Lower lobe of right lung (tissue), 2 donors: ENCODE measurements around the gene RALGDS. TPM values are rescaled to one million over a fixed set of nuclear protein-coding genes. Genes with fewer than 3 reads are reported as not detected.

Experiments
- ATAC-seq, 2 donors: fragments of 200-7000 bp; cut with Tn5 transposase; one replicate each; pipeline ENCODE4 v1.9.1; 2020 to 2022; ENCODE audit warnings: mild to moderate bottlenecking in 2 of 2, moderate library complexity in 2 of 2
- DNase-seq: peaks from one replicate; pipeline ENCODE4 v3.0.0-alpha.2; 2020
- H3K27ac ChIP-seq: fragments of 200-600 bp; one replicate; pipeline ENCODE4 v1.8.0; 2022
- H3K27me3 ChIP-seq: fragments of 200-600 bp; one replicate; pipeline ENCODE4 v1.8.0; 2022; ENCODE audit warnings: low read depth
- H3K36me3 ChIP-seq: fragments of 200-600 bp; one replicate; pipeline ENCODE4 v1.8.0; 2022; ENCODE audit warnings: mild to moderate bottlenecking
- H3K4me1 ChIP-seq: fragments of 200-600 bp; one replicate; pipeline ENCODE4 v1.8.0; 2022
- H3K4me3 ChIP-seq: fragments of 200-600 bp; one replicate; pipeline ENCODE4 v1.8.0; 2022; ENCODE audit warnings: mild to moderate bottlenecking
- H3K9me3 ChIP-seq: fragments of 200-600 bp; one replicate; pipeline ENCODE4 v1.8.0; 2022
- intact Hi-C: fragments of 100-400 bp; cut with DNase I; formaldehyde crosslinking; loops from one replicate; pipeline ENCODE4 v1.11.0; 2022
- total RNA-seq: library from RNA; stranded (reverse); fragmentation: NEBNext Ultra II Directional; extraction: Animal tissue kit (Norgen Biotek cat#: 25700); gene quantifications from one replicate; pipeline ENCODE4 v1.2.1, GENCODE V29; 2021
- TF ChIP-seq, protein P1 (sequence below): fragments of 200-600 bp; IDR thresholded peaks from one replicate; pipeline ENCODE4 v1.8.0; 2022; ENCODE audit warnings: antibody characterized with exemption, mild to moderate bottlenecking
- donor health status: DM: no; HTN: yes; CAD: no; lungs with severe emphysema.

The RALGDS gene
- total RNA-seq, 1 donor from 2014 or later: 71.1 TPM

DNA sequence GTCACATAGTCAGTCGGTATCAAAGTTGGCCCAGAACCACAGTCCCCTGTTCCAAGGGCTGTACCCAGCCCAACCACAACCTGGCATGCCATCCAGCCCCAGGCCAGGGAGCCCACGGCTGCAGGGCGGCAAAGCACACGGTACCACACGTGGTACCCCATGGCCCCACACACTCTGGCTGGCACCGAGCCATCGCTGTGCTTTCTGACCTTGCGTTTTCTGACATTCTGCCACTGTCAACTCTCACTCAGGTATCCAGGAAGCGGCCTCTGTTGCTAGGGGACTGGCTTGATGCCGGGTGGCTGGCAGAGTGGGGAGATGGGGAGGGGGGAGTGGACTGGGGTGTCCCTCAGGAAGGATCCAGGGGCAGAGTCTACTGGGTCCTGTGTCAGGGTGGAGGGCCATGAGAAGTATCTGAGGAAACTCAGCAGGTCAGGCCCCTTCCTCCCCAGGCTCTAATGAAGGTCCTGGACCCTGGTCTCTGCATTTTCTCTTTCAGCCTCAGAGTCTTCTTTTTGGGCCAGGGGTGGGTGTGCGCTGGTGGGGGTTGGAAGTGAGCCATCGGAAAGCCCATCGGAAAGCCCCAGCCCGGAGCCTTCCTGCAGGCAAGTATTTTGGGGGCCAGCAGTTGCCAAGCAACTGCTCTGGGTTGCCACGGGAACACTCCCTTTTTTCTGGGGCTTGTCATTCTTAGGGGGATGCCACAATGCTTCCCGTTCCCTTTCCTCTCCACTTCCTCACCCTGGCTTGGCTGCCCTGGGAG lies 21.0 kb upstream of the RALGDS start:
- Histone ChIP-seq H3K4me1 (peaks cover 74% of the 10 kb centered on the region), H3K4me3 (no peak overlapping the region), H3K9me3 (no peaks in the 10 kb centered on the region), H3K36me3 (no peaks in the 10 kb centered on the region), H3K27ac (no peak overlapping the region), H3K27me3 (no peaks in the 10 kb centered on the region)
- DNase-seq (peak; percentile 79), ATAC-seq (no peak)
- TF ChIP-seq, protein P1, sequence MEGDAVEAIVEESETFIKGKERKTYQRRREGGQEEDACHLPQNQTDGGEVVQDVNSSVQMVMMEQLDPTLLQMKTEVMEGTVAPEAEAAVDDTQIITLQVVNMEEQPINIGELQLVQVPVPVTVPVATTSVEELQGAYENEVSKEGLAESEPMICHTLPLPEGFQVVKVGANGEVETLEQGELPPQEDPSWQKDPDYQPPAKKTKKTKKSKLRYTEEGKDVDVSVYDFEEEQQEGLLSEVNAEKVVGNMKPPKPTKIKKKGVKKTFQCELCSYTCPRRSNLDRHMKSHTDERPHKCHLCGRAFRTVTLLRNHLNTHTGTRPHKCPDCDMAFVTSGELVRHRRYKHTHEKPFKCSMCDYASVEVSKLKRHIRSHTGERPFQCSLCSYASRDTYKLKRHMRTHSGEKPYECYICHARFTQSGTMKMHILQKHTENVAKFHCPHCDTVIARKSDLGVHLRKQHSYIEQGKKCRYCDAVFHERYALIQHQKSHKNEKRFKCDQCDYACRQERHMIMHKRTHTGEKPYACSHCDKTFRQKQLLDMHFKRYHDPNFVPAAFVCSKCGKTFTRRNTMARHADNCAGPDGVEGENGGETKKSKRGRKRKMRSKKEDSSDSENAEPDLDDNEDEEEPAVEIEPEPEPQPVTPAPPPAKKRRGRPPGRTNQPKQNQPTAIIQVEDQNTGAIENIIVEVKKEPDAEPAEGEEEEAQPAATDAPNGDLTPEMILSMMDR: no peak
- intact Hi-C loops: no loop called here

DNA sequence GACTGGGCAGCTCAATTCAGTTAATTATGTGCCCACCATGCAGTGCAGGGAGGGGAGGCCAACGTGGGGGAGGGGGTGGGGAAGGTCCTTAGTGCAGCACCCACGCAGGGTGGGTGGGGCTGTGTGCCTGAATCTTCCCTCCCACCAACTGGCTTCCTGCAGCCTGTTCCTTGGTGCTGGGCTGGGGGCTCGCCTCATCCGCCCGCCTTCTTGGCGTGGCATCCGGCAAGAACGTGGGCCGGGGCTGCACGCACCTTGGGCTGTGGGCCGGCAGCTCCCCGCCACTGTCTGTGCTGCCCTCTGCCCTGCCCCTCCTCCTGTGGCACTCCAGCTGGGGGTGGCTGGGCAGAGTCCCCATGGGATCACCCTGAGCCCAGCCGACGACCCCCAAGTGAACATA lies 19.6 kb upstream of the RALGDS start:
- ATAC-seq (no peak), DNase-seq (no peak)
- no peak overlapping the region for H3K4me3 ChIP-seq
- H3K4me1 ChIP-seq: peaks cover 86% of the 10 kb centered on the region
- H3K9me3 ChIP-seq: no peaks in the 10 kb centered on the region
- TF ChIP-seq, protein P1: no peak
- intact Hi-C loops: no loop called here
- no peak overlapping the region for H3K27ac ChIP-seq
- H3K27me3 ChIP-seq: no peaks in the 10 kb centered on the region
- H3K36me3 ChIP-seq: no peaks in the 10 kb centered on the region

DNA sequence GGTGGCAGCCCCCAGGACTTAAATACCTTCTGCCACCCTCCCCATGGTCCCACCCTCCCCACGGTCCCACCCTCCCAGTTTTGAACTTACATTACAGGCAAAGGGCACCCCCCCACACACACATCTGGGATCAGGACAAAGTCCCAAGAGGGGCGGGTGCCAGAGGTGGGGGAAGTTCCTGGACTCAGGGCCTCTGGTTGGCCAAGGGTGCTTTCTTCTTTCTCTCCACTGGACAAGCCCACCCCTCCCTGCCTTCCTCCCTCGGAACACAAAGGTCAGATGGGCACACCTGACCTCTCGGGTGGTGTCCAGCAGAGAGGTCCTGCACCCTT lies 19.1 kb upstream of the RALGDS start:
- DNase-seq (no peak), ATAC-seq (no peak)
- no peaks in the 10 kb centered on the region for H3K27me3 ChIP-seq
- H3K9me3 ChIP-seq: no peaks in the 10 kb centered on the region
- intact Hi-C loops: no loop called here
- H3K4me1 ChIP-seq: peaks cover 90% of the 10 kb centered on the region
- no peak overlapping the region for H3K27ac ChIP-seq
- H3K36me3 ChIP-seq: no peaks in the 10 kb centered on the region
- TF ChIP-seq, protein P1: no peak
- H3K4me3 ChIP-seq: no peak overlapping the region

DNA sequence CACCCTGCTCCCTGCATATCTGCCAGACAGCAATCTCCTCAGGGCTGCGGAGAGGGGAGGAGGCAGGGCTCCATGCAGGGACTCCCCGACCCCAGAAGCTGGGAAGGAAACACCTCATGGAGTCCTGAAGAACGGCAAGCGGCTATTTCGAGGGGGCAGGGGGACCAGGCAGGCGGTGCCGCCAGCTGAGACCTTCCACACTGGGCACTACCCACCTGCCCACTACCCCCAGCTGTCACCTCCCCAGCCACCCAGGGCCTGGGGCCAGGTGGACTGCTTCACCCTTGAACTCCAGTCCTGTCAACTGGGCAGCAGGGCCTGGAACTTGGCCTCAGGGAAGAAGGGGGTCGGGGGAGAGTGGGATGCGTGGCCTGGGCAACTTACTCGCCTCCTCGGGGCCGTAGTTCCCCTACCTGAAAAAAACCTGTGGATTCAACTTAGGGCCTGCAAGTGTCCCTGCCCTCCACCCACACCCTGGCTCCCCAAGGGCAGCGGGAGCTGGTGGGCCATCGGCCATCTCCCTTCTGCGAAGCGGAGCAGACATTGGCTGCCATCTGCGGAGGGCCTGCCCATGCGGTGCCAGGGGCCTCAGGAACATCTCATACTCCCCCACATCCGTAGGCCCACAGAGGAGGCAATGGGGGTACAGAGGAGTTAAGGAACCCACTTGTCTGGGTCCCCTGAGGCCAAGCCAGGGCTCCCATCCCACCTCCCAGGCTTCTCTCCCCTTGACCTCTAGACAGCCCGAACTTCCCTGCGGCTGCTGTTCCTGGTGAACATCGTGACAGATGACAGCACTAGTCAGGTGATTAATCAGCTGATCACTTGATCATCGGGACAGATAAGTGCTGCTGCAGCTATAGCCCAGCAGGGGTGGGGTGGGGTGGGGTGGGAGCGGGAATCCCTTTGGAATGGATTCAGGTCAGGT lies 18.5 kb upstream of the RALGDS start:
- no peak for DNase-seq
- intact Hi-C loops: no loop called here
- TF ChIP-seq, protein P1: no peak
- Histone ChIP-seq H3K27me3 (no peaks in the 10 kb centered on the region), H3K9me3 (no peaks in the 10 kb centered on the region), H3K4me1 (peaks cover 90% of the 10 kb centered on the region), H3K4me3 (no peak overlapping the region), H3K36me3 (no peaks in the 10 kb centered on the region), H3K27ac (no peak overlapping the region)
- no peak for ATAC-seq

DNA sequence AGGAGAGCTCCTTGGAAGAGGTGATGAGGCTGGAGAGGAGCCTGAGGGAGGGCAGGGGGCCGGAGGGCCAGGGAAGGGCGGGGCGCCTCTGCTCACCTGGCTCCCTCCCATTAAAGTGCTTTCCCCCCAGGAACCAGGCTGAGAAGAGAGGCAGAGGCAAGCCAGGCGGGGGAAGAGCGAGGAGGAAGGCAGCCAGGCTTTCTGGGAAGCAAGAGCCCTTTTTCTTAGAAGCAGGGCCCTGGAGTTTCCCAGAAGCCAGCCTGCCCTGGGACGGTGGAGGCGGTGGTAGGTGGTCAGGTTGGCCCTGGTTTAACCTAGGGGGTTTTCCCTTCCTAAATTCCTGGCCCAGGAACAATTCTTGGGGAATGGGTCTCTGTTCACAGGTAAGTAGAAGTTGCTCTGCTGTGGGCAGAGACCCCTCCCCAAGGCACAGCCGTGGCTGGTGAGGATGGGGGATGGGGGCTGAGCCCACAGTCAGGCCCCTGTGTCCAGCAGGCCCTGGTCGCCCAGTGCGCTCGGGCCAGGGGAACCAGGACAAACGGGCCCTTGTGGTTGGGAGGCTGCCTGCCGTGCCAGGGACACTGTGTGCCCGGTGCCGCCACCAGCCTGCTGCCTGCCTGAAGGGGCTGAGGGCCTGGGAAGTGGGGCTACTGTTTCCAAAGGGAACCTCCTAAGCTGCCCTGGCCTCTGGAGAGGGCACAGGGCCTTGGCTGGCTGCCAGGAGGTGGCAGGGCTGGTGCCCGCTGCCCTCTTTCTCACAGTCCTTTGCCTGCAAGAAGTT lies 16.6 kb upstream of the RALGDS start:
- ATAC-seq (peak; percentile 47 to 57), DNase-seq (peak; percentile 85)
- no peak overlapping the region for H3K4me3 ChIP-seq
- H3K27ac ChIP-seq: peak overlapping the region; percentile 93
- TF ChIP-seq, protein P1: no peak
- H3K4me1 ChIP-seq: peaks cover 90% of the 10 kb centered on the region
- no peaks in the 10 kb centered on the region for H3K9me3 ChIP-seq
- no peaks in the 10 kb centered on the region for H3K36me3 ChIP-seq
- intact Hi-C loops: no loop called here
- H3K27me3 ChIP-seq: no peaks in the 10 kb centered on the region
